WTC11 (cell line): ENCODE results near the gene TPK1. TPM values are rescaled to one million over a fixed set of nuclear protein-coding genes. Genes with fewer than 3 reads are reported as not detected.

Experiments used
- ATAC-seq: fragments of 200-7000 bp; cut with Tn5 transposase; 2 replicates; pipeline ENCODE4 v1.10.0; 2021; ENCODE audit warnings: mild to moderate bottlenecking, moderate library complexity
- CTCF ChIA-PET: fragments of 300-600 bp; sonication (Branson Sonifier 250); formaldehyde crosslinking; loops from one replicate; lab custom pipeline; 2021; ENCODE audit warnings: antibody characterized with exemption; lab: Charles Lee
- POLR2A ChIA-PET: fragments of 350-600 bp; sonication (Branson Sonifier 250); formaldehyde crosslinking; loops from one replicate; lab custom pipeline; 2021; ENCODE audit warnings: antibody characterized with exemption; lab: Charles Lee
- DNase-seq: peaks from one replicate; pipeline ENCODE4 v3.0.0; 2021; ENCODE audit warnings: low spot score
- H3K27ac Mint-ChIP-seq: 2 replicates; pipeline ENCODE4 v1.8.0; 2021; ENCODE audit warnings: mixed read lengths
- H3K27me3 Mint-ChIP-seq: 2 replicates; pipeline ENCODE4 v1.8.0; 2021; ENCODE audit warnings: low read depth, mild to moderate bottlenecking, moderate library complexity, mixed read lengths
- H3K36me3 Mint-ChIP-seq: 2 replicates; pipeline ENCODE4 v1.8.0; 2021; ENCODE audit warnings: mixed read lengths
- H3K4me1 Mint-ChIP-seq: 2 replicates; pipeline ENCODE4 v1.8.0; 2022; ENCODE audit warnings: mixed read lengths
- H3K4me3 Mint-ChIP-seq: 2 replicates; pipeline ENCODE4 v1.8.0; 2021; ENCODE audit warnings: mild to moderate bottlenecking, moderate library complexity, mixed read lengths
- H3K9me3 Mint-ChIP-seq: 2 replicates; pipeline ENCODE4 v1.8.0; 2021; ENCODE audit warnings: mixed read lengths
- ESRRA ChIP-seq: sonication (generic); formaldehyde crosslinking; IDR thresholded peaks from 2 replicates; pipeline ENCODE4 v1.8.1; 2022; ENCODE audit warnings: mild to moderate bottlenecking, missing genetic modification reagents, borderline replicate concordance
- GABPB1 ChIP-seq: sonication (generic); formaldehyde crosslinking; IDR thresholded peaks from 2 replicates; pipeline ENCODE4 v1.8.1; 2023; ENCODE audit warnings: mild to moderate bottlenecking, missing genetic modification reagents
- NR1H2 ChIP-seq: sonication (generic); formaldehyde crosslinking; IDR thresholded peaks from 2 replicates; pipeline ENCODE4 v1.9.0; 2021; ENCODE audit warnings: mild to moderate bottlenecking, moderate library complexity, missing genetic modification reagents
- SMAD4 ChIP-seq: sonication (generic); formaldehyde crosslinking; IDR thresholded peaks from 2 replicates; pipeline ENCODE4 v1.8.0; 2022; ENCODE audit warnings: mild to moderate bottlenecking, missing genetic modification reagents
- SOX15 ChIP-seq: fragments of 250-450 bp; sonication (Bioruptor Pico); IDR thresholded peaks from 2 replicates; pipeline ENCODE4 v1.9.0; 2021; ENCODE audit warnings: mild to moderate bottlenecking
- ZNF138 ChIP-seq: sonication (generic); formaldehyde crosslinking; conservative IDR thresholded peaks from 2 replicates; pipeline ENCODE4 v1.8.1; 2022; ENCODE audit warnings: mild to moderate bottlenecking, moderate library complexity, missing genetic modification reagents
- ZNF416 ChIP-seq: fragments of 250-450 bp; sonication (Bioruptor Pico); IDR thresholded peaks from 2 replicates; pipeline ENCODE4 v1.9.0; 2021; ENCODE audit warnings: mild to moderate bottlenecking, inconsistent platforms
- total RNA-seq: library from RNA; stranded (reverse); gene quantifications from 3 replicates; pipeline ENCODE4 v1.2.3, GENCODE V29; 2021
- TF ChIP-seq, protein P1 (sequence below): fragments of 250-450 bp; sonication (Bioruptor Pico); conservative IDR thresholded peaks from 2 replicates; pipeline ENCODE4 v1.9.0; 2021; ENCODE audit warnings: mild to moderate bottlenecking
- TF ChIP-seq, protein P2 (sequence below): sonication (generic); formaldehyde crosslinking; IDR thresholded peaks from 2 replicates; pipeline ENCODE4 v1.8.1; 2022; ENCODE audit warnings: low read depth, mild to moderate bottlenecking, moderate library complexity, missing genetic modification reagents, borderline replicate concordance
- TF ChIP-seq, protein P3 (sequence below): fragments of 250-450 bp; sonication (Bioruptor Pico); IDR thresholded peaks from 2 replicates; pipeline ENCODE4 v1.9.0; 2021; ENCODE audit warnings: moderate library complexity, mild to moderate bottlenecking, inconsistent platforms, borderline replicate concordance
- TF ChIP-seq, protein P4 (sequence below): sonication (generic); formaldehyde crosslinking; IDR thresholded peaks from 2 replicates; pipeline ENCODE4 v1.8.1; 2023; ENCODE audit warnings: mild to moderate bottlenecking, moderate library complexity, missing genetic modification reagents
- TF ChIP-seq, protein P5 (sequence below): sonication (generic); formaldehyde crosslinking; IDR thresholded peaks from 2 replicates; pipeline ENCODE4 v1.8.0; 2022; ENCODE audit warnings: missing genetic modification reagents
- TF ChIP-seq, protein P6 (sequence below): sonication (generic); formaldehyde crosslinking; conservative IDR thresholded peaks from 2 replicates; pipeline ENCODE4 v1.8.1; 2023; ENCODE audit warnings: mild to moderate bottlenecking, low read depth, missing genetic modification reagents, moderate library complexity
- TF ChIP-seq, protein P7 (sequence below): sonication (generic); formaldehyde crosslinking; IDR thresholded peaks from 2 replicates; pipeline ENCODE4 v1.8.1; 2023; ENCODE audit warnings: mild to moderate bottlenecking, missing genetic modification reagents, moderate library complexity
- TF ChIP-seq, protein P8 (sequence below): sonication (generic); formaldehyde crosslinking; IDR thresholded peaks from 2 replicates; pipeline ENCODE4 v1.8.1; 2022; ENCODE audit warnings: missing genetic modification reagents, borderline replicate concordance
- TF ChIP-seq, protein P9 (sequence below): sonication (generic); formaldehyde crosslinking; IDR thresholded peaks from 2 replicates; pipeline ENCODE4 v1.8.0; 2023; ENCODE audit warnings: mild to moderate bottlenecking, missing genetic modification reagents

TPK1 gene
- total RNA-seq, 1 experiment from 2014 or later: 2.7 TPM

DNA sequence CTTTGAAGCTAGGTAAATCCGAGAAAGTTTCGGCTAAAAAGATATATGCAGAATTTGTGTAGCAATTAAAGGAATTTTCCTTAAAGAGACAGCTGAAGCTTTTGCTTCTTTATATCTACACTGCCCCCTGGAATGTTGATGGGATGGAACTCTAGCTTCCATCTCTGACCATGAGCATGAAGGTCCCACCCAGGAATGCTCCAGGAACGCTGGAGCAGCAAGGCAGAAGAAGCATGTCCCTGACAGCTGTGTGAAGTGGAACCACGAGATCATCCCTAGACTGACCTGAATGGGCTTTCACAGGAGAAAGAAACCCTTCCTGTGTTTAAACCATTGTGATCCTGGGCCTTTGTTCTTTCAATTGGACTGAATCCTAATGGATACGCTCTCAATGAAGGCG is 332.6 kb downstream of the TPK1 start:
- POLR2A ChIA-PET: no interaction called here
- Mint-ChIP-seq H3K27me3 (no peaks in the 10 kb centered on the region), H3K36me3 (peaks cover 2% of the 10 kb centered on the region; the same call in 1 of the 2 replicates), H3K27ac (no peak overlapping the region), H3K4me1 (no peaks in the 10 kb centered on the region), H3K9me3 (peaks cover 15% of the 10 kb centered on the region), H3K4me3 (no peak overlapping the region)
- CTCF ChIA-PET: interaction anchor here (0.5 kb wide), 1 partner anchor 30 kb away, joined by 3 read pairs; no protein-coding TSS in a partner anchor
- DNase-seq (no peak), ATAC-seq (no peak)
- TF ChIP-seq, protein P1, sequence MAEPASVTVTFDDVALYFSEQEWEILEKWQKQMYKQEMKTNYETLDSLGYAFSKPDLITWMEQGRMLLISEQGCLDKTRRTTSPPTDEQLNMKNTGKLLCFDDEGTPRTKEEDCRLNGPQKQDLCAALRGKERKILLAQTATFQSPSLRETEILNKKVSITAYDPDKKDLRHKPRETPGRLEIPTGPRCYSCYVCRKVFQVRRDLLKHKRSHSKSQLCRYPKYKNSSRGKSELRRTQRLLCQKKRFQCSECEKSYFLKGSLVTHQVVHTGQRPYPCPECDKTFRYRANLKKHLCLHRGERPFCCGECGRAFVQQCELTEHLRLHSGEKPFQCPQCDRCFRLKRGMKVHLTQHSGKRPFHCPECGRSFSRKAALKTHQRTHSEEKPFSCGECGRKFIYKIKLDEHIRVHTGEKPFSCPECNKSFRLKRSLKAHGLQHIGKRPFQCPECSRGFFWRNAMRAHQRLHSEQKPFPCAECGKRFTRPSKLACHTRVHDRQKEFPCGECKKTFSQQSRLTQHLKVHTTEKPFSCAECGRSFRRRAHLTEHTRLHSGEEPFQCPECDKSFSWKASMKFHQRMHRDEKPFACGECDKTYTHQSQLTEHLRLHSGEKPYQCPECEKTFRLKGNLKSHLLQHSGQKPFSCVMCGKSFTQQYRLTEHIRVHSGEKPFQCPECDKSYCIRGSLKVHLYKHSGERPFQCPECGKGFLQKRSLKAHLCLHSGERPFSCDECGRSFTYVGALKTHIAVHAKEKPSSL (CRISPR knock-in tag): no peak
- TF ChIP-seq, protein P2, sequence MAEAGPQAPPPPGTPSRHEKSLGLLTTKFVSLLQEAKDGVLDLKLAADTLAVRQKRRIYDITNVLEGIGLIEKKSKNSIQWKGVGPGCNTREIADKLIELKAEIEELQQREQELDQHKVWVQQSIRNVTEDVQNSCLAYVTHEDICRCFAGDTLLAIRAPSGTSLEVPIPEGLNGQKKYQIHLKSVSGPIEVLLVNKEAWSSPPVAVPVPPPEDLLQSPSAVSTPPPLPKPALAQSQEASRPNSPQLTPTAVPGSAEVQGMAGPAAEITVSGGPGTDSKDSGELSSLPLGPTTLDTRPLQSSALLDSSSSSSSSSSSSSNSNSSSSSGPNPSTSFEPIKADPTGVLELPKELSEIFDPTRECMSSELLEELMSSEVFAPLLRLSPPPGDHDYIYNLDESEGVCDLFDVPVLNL (CRISPR knock-in tag): no peak
- TF ChIP-seq, protein P3, sequence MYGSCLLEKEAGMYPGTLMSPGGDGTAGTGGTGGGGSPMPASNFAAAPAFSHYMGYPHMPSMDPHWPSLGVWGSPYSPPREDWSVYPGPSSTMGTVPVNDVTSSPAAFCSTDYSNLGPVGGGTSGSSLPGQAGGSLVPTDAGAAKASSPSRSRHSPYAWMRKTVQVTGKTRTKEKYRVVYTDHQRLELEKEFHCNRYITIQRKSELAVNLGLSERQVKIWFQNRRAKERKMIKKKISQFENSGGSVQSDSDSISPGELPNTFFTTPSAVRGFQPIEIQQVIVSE (CRISPR knock-in tag): no peak
- no peak for TF ChIP-seq ZNF416
- TF ChIP-seq SMAD4: no peak

DNA sequence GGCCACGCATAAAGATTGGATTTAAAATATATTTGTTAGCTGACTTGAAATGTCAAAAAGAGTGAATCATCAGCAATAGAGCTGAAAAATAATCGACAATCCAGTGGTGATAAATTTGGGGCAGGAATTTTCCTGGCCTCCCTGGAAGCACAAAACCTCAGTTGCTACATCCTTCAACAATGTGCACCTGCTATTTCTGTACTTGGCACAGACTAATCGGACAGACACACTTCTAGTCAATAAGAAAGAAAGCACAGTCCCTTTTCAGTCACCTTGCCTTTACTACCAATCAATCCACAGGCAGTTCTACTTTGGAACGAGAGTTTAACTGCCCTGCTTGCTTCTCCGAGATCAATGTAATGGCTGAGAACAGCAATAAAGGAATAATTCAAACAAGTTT is 335.6 kb downstream of the TPK1 start:
- Mint-ChIP-seq H3K4me1 (no peaks in the 10 kb centered on the region), H3K27me3 (no peaks in the 10 kb centered on the region), H3K9me3 (peaks cover 3% of the 10 kb centered on the region), H3K36me3 (no peaks in the 10 kb centered on the region), H3K4me3 (no peak overlapping the region), H3K27ac (no peak overlapping the region)
- POLR2A ChIA-PET: no interaction called here
- DNase-seq (no peak), ATAC-seq (no peak)
- CTCF ChIA-PET: no interaction called here
- TF ChIP-seq, protein P4, sequence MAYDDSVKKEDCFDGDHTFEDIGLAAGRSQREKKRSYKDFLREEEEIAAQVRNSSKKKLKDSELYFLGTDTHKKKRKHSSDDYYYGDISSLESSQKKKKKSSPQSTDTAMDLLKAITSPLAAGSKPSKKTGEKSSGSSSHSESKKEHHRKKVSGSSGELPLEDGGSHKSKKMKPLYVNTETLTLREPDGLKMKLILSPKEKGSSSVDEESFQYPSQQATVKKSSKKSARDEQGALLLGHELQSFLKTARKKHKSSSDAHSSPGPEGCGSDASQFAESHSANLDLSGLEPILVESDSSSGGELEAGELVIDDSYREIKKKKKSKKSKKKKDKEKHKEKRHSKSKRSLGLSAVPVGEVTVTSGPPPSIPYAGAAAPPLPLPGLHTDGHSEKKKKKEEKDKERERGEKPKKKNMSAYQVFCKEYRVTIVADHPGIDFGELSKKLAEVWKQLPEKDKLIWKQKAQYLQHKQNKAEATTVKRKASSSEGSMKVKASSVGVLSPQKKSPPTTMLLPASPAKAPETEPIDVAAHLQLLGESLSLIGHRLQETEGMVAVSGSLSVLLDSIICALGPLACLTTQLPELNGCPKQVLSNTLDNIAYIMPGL: no peak
- TF ChIP-seq ZNF138 (CRISPR knock-in tag) (no peak), SOX15 (CRISPR knock-in tag) (no peak), NR1H2 (no peak), GABPB1 (CRISPR knock-in tag) (no peak), ESRRA (CRISPR knock-in tag) (no peak)
- TF ChIP-seq, protein P5, sequence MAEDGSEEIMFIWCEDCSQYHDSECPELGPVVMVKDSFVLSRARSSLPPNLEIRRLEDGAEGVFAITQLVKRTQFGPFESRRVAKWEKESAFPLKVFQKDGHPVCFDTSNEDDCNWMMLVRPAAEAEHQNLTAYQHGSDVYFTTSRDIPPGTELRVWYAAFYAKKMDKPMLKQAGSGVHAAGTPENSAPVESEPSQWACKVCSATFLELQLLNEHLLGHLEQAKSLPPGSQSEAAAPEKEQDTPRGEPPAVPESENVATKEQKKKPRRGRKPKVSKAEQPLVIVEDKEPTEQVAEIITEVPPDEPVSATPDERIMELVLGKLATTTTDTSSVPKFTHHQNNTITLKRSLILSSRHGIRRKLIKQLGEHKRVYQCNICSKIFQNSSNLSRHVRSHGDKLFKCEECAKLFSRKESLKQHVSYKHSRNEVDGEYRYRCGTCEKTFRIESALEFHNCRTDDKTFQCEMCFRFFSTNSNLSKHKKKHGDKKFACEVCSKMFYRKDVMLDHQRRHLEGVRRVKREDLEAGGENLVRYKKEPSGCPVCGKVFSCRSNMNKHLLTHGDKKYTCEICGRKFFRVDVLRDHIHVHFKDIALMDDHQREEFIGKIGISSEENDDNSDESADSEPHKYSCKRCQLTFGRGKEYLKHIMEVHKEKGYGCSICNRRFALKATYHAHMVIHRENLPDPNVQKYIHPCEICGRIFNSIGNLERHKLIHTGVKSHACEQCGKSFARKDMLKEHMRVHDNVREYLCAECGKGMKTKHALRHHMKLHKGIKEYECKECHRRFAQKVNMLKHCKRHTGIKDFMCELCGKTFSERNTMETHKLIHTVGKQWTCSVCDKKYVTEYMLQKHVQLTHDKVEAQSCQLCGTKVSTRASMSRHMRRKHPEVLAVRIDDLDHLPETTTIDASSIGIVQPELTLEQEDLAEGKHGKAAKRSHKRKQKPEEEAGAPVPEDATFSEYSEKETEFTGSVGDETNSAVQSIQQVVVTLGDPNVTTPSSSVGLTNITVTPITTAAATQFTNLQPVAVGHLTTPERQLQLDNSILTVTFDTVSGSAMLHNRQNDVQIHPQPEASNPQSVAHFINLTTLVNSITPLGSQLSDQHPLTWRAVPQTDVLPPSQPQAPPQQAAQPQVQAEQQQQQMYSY (CRISPR knock-in tag): no peak
- TF ChIP-seq, protein P6, sequence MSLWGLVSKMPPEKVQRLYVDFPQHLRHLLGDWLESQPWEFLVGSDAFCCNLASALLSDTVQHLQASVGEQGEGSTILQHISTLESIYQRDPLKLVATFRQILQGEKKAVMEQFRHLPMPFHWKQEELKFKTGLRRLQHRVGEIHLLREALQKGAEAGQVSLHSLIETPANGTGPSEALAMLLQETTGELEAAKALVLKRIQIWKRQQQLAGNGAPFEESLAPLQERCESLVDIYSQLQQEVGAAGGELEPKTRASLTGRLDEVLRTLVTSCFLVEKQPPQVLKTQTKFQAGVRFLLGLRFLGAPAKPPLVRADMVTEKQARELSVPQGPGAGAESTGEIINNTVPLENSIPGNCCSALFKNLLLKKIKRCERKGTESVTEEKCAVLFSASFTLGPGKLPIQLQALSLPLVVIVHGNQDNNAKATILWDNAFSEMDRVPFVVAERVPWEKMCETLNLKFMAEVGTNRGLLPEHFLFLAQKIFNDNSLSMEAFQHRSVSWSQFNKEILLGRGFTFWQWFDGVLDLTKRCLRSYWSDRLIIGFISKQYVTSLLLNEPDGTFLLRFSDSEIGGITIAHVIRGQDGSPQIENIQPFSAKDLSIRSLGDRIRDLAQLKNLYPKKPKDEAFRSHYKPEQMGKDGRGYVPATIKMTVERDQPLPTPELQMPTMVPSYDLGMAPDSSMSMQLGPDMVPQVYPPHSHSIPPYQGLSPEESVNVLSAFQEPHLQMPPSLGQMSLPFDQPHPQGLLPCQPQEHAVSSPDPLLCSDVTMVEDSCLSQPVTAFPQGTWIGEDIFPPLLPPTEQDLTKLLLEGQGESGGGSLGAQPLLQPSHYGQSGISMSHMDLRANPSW (CRISPR knock-in tag): no peak
- TF ChIP-seq, protein P7, sequence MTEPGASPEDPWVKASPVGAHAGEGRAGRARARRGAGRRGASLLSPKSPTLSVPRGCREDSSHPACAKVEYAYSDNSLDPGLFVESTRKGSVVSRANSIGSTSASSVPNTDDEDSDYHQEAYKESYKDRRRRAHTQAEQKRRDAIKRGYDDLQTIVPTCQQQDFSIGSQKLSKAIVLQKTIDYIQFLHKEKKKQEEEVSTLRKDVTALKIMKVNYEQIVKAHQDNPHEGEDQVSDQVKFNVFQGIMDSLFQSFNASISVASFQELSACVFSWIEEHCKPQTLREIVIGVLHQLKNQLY: no peak
- TF ChIP-seq, protein P8, sequence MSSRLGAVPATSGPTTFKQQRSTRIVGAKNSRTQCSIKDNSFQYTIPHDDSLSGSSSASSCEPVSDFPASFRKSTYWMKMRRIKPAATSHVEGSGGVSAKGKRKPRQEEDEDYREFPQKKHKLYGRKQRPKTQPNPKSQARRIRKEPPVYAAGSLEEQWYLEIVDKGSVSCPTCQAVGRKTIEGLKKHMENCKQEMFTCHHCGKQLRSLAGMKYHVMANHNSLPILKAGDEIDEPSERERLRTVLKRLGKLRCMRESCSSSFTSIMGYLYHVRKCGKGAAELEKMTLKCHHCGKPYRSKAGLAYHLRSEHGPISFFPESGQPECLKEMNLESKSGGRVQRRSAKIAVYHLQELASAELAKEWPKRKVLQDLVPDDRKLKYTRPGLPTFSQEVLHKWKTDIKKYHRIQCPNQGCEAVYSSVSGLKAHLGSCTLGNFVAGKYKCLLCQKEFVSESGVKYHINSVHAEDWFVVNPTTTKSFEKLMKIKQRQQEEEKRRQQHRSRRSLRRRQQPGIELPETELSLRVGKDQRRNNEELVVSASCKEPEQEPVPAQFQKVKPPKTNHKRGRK: no peak
- TF ChIP-seq, protein P9, sequence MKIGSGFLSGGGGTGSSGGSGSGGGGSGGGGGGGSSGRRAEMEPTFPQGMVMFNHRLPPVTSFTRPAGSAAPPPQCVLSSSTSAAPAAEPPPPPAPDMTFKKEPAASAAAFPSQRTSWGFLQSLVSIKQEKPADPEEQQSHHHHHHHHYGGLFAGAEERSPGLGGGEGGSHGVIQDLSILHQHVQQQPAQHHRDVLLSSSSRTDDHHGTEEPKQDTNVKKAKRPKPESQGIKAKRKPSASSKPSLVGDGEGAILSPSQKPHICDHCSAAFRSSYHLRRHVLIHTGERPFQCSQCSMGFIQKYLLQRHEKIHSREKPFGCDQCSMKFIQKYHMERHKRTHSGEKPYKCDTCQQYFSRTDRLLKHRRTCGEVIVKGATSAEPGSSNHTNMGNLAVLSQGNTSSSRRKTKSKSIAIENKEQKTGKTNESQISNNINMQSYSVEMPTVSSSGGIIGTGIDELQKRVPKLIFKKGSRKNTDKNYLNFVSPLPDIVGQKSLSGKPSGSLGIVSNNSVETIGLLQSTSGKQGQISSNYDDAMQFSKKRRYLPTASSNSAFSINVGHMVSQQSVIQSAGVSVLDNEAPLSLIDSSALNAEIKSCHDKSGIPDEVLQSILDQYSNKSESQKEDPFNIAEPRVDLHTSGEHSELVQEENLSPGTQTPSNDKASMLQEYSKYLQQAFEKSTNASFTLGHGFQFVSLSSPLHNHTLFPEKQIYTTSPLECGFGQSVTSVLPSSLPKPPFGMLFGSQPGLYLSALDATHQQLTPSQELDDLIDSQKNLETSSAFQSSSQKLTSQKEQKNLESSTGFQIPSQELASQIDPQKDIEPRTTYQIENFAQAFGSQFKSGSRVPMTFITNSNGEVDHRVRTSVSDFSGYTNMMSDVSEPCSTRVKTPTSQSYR (CRISPR knock-in tag): no peak
